Activated CD4-positive, CD25-positive, alpha-beta regulatory T cell treated with anti-CD3 and anti-CD28 coated beads, Interleukin-2, amount 50 U/mL, for 16 hours (primary cell): Measurements from ENCODE around the gene SLC39A3.
A peak's percentile ranks its signal among the peaks of the same experiment; 100 is the strongest.

Experiments used
- DNase-seq: peaks from one replicate; pipeline ENCODE4 v3.0.0-alpha.2; 2020; ENCODE audit warnings: low read depth, low spot score

Gene SLC39A3, protein sequence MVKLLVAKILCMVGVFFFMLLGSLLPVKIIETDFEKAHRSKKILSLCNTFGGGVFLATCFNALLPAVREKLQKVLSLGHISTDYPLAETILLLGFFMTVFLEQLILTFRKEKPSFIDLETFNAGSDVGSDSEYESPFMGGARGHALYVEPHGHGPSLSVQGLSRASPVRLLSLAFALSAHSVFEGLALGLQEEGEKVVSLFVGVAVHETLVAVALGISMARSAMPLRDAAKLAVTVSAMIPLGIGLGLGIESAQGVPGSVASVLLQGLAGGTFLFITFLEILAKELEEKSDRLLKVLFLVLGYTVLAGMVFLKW

DNA sequence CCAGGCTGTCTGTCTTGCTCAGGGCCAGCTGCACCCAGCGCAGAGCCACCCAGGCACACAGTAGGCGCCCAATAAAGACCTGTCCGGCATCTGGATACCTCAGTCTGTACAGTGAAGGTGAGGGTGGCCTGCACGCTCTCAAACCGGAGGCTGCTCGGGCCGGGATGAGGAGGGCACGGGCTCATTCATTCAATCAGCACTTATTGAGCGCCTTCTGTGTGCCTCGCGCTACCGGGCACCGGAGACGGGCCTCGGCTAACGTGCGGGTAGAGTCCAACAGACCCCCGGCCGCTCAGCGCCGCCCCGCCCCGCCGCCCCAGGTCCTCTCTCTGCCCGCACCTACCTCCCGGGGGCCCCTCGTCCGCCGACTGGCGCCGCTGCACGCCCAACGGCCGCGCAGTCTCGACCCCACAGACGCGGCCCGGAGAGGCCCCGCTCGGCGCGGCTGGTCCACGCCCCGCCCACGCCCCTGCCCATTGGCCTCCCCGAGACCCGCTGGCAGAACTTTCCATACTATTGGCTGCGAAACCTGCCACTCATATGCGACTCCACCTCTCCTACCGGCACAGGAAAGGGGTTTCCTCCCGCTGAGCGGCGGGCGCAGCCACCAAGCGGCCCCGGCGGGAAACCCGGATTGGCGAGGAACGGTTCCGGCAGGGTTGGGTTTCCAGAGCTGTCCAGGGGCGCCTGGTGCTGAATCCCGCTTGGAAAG, at the start of gene SLC39A3:
TSS of gene SLC39A3 (minus strand) at position 416 of the 712 bp plus-strand sequence. CDS start 2,760 bp downstream, outside the sequence.
- peak; percentile 97 for DNase-seq

DNA sequence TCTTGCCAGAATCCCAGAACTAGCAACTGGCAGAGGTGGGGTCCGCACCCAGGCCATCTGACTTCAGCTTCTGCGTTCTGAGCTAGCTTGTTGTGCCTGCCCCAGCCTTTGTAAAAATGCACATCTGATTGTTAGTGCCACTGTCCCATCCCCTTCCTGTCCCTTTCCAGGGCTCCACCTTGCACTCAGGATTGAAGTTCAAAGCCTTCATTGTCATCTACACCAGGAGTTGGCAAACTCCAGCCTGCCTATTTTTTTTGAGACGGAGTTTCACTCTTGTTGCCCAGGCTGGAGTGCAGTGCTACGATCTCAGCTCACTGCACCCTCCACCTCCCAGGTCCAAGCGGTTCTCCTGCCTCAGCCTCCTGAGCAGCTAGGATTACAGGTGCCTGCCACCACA, 48.4 kb upstream of the SLC39A3 start:
- DNase-seq: no peak

DNA sequence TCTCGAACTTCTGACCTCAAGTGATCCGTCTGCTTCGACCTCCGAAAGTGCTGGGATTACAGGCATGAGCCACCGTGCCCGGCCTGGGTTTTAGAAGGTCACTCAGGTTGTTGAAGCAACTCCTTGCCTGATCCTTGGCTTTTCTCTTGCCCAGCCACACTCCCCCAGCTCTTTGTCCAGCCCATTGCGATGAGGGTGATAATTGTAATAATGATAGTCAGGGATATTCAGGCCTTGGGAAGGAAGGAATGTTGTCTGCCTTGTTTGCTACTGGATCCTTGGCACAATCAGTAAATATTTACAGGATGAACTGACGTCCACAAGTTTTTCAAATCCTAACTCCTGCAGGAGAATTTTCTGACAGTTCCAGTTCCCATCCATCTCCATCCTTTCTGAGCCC, 47.3 kb upstream of the SLC39A3 start:
- no peak for DNase-seq

DNA sequence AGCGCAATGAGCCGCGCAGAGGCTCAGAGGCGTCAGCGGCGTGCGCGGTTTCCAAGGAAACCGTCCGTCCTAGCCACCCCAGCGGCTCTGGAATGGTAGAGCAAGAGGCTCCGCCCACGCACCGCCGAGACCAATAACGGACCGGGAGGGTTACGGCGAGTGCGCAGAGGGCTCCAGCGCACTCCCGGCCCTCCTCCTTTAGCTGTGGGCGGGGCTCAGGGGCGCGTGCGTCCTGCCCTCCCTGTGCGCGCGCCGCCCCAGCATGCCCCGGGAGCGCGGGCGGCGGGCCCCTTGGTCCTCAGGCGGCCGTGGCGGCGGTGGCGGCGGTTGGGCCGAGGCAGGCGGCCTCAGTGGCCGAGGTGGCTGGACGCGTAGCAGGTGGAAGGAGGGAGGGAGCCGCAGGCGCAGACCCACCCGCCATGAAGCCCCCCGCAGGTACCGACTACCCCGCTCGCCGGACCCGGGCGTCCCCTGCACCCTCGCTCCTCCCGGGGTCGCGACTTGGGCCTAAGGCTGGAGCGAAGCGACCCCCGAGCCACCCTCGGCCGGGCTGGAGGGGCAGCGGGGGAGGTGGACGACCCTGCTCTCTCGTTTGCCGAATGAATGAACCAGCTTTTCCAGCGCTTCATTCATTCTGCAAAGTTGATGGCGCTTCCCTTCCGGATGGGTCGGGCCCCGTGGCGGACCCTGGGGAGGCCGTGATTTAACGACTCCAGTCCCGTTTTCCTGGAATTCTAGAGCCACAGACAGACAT, 45.6 kb upstream of the SLC39A3 start, which contains the start of gene THOP1:
TSS of gene THOP1 (plus strand) at position 260 of the 754 bp plus-strand sequence. CDS start at position 420, 160 bp downstream.
- DNase-seq: peak; percentile 97

DNA sequence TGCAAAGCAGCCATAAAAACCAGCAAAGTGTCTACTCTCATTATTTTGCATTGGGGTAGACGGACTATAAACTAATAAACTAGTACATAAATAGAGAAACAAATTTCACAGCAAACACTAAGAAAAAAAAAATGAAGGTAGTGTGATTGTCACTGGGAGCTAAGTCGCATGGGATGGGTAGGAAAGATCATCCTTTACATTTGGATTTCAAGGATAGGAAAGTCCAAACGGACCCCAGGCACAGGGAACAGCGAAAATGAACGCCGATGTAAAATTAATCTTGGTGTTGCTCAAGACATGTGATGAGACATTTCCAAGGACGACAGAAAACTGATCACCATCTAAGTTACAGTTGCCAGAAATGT, 43.9 kb upstream of the SLC39A3 start:
- DNase-seq: no peak

DNA sequence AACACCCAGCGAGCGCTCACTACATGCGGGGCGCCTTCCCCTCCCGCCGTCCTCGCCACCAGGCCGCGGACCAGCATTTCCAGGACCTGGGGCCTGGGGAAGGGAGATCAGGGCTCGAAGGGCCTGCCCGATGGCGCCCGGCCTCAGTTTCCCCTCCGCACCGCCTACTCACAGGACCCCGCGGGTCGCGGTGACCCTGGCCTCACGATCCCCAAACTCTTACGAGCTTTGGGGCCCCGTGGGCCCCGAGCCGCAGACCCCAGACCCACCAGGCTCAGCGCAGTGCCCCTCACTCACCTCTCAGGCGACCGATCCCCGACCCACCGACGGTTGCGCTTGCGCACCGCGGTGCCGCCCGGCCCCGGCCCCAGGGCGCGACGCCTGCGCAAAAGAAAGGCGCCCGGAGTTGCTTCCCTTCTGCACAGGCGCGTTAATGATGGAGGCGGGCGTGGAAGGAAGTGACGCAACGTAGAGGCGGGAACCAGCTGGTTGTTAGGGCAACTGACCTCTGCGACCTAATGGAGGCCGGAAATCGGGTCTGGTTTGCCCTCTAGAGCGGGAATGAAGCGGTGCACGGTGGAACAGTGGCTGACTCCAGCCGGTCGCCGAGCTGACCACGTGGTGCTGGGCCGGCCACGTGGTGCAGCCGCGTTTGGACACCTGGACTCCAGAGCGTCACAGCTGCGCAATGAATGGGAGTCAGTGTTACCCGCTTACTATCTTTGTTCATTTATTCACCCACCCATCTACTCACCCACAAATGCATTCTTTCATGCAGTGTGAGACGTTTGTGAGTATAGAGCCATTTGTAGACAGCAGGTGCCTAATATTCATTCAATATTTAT, 43.3 kb upstream of the SLC39A3 start, which contains the start of gene SGTA:
TSS of gene SGTA (minus strand) at position 338 of the 845 bp plus-strand sequence. CDS start 14,205 bp downstream, outside the sequence.
- peak; percentile 95 for DNase-seq

DNA sequence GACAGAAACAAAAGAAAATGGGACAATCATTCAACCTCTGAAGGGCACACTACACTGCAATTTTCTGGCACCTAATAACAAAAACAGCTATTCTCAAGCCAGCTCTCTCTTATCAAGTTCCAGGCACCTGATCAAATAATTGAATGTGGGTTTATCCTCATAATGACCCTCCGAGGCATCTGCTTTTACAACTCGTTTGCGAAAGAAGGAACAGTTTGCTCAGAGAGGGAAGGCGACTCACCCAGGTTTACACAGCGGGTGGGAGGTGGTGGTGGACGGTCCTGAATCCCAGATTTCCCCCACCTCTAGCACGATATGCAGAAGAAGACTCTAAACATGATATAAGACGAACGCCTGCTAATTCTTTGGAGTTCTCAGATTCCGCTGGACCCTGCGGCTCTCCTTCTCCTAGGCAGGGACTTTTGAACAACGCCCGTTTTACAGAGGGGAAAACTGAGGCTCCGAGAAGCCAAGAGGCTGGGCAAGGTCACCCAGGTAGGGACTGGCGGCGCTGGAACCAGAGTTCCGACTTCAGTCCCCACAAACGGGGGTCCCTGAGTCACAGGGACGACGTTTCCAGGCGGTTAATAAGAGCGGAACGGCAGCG, 42.6 kb upstream of the SLC39A3 start:
- DNase-seq: no peak

DNA sequence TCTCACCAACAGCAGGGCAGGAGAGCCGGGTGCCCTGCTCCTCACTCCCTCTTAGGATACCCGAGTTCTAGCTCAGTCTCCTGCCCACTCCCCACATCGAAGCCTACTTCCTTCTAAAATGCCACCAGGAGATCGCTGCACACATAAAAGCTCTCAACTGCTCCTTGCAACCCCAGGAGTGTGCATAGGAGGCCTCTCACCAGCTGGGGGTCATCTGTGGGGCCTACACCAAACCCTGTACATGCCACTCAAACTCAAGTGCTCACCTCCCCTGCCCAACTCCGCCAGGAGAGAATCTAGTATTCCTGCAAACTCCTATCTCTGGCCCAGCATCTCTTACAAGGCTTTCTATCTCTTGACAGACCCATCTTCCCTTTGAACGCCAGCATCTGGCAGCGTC, 40.5 kb upstream of the SLC39A3 start:
- DNase-seq: no peak

DNA sequence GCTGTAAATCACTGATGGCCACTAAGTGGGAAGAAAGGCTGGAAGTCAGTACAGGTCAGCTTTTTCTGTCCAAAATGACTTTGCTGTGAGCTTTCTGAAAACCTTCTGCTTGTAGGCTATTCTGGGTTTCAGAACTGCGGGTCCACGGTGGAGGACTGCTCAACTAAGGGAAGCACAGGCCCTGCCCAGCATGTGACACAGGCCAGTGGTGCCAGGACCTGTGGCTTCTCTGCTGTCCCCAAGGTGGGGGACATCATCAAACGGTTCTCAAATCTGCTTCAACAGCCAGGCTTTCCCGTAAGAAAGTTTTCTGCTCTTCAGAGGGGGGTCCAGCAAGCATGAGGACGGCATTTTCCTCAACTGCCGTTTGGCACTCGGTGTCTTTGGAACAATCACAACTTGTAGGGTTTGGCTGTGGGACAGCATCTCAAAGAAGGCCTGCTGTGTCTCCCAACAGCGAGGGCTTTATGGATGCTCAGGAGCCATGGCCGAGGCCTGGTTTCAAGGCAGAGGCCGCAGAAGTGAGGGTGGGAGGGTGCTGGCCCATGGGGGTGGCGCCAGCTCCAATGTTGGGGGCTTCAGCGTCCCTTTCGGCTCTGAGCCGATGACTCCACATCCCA, 39.4 kb upstream of the SLC39A3 start:
- no peak for DNase-seq

DNA sequence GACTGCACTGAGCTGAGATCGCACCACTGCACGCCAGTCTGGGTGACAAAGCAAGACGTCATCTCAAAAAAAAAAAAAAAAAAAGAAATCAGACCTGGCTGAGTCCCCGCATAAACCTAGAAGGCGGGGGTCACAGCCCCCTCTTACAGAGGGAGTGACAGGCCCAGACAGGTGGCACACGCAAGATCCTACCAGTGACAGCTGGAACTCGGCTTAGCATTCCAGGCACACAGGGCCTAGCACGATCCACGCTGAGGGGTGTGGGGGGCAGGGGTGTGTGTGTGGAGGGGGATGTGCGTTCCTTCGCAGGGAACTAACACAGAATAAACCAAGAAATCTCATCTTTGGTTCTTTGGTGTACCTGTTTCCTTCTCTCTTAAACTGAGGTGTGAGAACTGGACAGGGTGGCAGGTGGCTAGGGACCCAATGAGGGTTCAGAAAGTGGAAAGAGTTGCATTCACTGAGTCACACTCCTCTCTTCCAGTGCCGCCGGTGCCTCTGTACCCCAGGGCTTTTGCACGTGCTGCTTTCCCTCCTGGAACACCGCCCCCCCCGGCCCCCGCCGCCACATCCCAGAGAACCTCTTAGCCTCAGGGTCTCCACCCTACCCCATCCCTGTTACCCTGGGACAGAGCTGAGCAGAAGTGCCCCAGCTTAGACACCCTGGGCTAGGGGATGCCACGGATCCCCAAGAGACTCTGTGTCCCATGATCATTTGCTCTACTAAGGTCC, 38.3 kb upstream of the SLC39A3 start:
- DNase-seq: no peak

DNA sequence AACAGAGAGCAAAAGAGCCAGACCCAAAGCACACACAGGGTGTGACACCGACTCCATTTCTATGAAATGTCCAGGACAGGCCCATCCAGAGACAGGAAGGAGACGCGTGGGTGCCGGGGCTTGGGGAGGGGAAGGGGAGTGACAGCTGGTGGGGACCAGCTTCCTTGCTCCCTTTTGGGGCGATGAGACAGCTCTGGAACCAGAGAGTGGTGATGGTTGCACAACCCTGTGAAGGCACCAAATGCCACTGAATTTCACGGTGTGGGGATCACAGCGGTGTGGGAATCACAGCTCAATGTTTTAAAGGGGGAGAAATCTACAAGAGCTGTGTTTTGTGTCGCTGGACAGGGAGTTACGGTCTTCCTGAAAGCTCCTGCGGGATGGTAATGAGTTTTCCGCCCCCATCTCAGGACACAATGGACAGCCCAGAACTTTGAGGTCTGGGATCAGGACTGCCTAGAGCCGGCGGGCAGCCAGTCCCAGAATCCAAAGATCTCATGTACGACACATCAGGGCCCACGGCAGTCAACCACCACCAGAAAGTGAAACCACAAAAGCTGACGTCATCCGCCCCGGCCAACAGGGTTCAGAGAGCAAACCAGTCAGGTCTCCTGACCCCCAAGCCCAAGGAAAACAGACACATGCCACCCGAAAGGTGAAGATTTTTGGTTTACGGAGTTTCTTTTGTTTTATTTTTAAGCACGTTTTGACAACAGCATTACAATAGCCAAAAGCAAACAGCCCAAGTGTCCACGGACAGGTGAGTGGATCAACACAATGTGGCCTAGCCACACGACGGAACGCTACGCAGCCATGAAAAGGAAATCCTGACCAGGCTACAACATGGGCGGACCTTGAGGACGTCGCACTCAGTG, 36.0 kb upstream of the SLC39A3 start:
- DNase-seq: peak; percentile 45

DNA sequence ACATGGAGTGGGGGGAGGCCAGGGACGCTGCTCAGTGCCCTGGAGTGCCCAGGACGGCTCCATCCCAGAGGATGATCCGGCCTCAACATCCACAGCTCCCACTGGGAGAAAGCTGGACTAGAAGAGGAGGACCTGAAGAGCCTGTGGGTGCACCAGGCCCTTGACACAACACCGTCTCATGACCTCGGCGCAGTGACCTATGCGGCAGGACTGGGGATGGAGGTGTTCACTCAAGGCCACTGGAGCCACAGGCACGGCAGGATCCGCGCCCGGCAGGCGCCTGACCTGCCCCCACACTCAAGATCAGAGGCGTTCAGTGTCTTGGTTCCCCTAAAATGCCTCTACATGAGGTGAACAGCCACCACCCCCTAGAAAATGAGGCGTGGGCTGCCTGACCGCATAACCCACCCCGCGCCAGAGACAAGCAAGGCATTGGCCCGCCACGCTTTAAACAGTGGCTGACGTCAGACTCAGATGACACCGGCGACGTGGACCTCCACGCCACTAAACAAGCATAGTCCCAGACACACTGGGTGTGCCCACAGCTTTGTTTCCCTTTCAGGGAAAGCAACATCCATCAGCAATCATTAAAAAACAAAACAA, 35.2 kb upstream of the SLC39A3 start:
- DNase-seq: no peak

DNA sequence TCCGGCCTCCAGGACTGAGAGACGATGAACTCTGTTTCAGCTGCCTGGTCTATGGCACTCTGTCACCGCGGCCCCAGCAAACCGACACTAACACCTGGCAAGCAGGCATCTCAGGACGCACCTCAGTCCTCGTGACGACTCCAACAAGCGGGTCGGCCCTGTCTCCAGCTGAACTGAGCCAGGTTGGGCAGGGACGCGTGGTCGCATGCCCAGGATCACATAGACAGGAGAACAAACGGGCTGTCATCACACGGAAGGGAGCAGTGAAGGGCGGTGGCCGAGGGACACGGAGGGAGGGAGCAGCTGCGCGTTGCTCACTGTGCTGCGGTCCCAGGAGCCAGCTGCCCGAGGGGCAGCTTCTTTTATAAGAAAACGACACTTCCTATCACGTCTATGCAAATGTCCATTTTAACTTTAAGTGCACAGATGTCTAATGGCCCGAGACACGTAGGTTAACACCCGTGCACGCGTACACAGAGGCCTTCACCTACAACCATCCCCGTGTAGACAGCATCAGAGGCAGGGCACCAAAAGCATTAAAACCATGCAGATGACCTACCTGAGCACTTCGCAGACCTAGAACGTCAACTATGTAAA, 34.4 kb upstream of the SLC39A3 start:
- DNase-seq: no peak

DNA sequence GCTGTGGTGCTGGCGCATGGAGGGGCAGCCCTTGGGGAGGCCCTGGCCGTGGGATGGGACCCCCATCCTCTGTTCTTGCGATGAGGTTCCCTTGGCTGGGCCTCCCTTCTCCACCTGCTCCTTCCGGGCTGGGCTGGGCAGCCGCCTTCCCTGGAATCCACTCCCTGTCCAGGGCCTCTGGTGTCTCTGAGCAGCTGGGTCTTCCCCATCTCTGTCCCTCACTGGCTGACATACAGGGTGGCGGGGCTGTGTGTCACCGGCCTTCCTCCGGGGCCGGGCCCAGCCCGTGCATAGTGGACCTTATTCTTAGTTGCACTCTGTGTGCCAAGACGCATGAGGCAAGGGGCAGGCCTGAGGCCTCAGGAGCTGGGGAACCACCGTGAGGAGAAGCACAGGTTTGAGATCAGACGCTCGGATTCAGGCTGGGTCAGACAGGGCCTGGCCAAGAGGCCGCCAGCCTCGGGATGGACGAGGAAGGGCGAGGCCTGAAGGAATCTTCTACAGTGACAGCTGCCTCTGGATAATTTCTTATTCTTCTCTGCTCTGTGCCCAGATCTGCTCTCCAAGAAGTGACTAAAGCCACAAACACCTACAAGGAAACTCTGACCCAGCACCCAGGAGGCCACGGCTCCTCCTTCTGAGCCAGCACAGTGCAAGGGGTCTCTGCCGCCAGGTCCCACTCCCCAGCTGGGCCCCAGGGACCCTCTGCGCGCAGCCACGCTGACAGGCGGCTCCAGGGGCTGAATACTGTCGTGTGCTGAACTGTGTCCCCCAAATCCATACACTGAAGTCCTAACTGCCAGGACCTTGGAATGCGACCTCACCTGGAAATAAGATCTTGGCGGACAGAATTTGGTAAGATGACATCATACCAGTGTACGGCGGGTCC, 32.2 kb upstream of the SLC39A3 start:
- DNase-seq: no peak

DNA sequence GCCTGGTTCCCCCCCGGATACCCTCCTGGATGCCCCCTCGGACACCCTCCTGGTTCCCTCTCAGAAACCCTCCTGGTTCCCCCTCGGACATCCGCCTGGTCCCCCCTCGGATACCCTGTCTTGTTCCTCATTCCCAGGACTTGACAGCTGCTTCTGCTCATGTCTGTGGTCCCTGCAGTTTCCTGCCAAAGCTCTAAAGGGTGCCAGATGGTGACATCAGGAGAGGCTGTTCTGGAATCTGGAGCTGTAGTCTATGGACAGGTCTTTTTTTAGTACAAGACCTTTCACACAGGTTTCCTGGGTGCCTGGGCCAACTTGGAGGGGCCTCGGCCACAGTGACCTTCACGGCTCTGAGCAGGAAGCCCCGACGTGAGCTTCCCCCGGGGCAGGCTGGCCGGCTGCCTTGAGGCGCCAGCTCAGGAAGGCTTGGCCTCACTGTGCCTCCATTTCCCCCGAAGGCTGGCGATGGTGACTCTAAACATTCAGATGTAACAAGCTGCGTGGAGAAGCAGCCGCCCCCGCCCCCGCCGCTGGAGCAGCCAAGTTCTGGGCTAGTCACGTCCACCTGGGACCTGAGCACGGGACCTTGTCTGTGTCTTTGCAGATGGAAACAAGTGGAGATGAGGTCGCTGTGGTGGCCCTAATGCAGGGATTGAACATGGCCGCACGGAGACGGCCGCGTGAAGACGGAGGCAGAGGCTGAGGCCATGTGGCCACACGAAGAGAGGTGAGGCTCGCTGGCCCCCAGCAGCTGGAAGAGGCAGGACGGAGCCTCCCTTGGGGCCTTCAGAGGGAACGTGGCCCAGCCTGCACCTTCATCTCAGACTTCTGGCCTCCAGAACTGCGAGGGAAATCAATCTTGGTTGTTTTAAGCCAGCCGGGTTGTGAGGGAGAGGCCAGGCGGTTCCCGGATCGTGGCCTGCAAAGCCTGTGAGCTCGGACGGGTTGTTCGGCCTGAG, 30.5 kb upstream of the SLC39A3 start:
- no peak for DNase-seq

DNA sequence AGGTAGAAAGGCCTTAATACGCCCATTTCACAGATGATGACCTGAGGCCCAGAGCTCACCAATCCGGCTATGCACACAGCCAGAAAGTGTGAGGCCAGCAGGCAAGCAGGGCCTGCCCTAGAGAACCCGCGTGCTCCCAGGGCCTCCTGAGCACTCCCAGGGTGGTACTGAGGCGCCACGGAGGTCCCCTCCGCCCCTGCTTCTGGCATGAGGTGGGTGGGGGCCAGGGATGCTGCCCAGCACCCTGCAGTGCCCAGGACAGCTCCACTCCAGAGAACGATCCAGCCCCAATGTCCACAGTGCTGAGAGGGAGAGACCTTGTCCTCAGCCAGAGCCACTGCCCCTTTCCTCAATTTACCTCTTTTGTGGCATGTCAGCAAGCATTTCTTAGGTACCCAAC, 29.4 kb upstream of the SLC39A3 start:
- no peak for DNase-seq
